NT2/D1 (cell line): ENCODE results near the gene KRTAP4-11.

Experiments used
- YY1 ChIP-seq: IDR thresholded peaks from 2 replicates; pipeline ENCODE4 v1.6.1; 2011; ENCODE audit not compliant: insufficient read length, insufficient read depth
- ZNF274 ChIP-seq: IDR thresholded peaks from 2 replicates; pipeline ENCODE4 v1.6.1; 2011; ENCODE audit warnings: mild to moderate bottlenecking, low read depth, low read length

- TF ChIP-seq YY1 (no peak), ZNF274 (no peak)
Measured at GRCh38 chr17:41147531-41148204, 29.5 kb upstream of the KRTAP4-11 start.
